Lower leg skin (tissue), 3 donors: ENCODE results near the gene C4BPB.

Experiments used
- CTCF ChIP-seq, 3 donors: fragments of 450-650 bp; IDR thresholded peaks; one replicate each; pipeline ENCODE4 v1.5.1; 2016; ENCODE audit warnings: antibody characterized with exemption in 3 of 3, mild to moderate bottlenecking in 3 of 3, moderate library complexity in 2 of 3
- POLR2A ChIP-seq, 2 donors: fragments of 450-650 bp; IDR thresholded peaks; one replicate each; pipeline ENCODE4 v1.6.1; 2016 to 2017; ENCODE audit warnings: antibody characterized with exemption in 2 of 2, mild to moderate bottlenecking in 1 of 2, moderate library complexity in 1 of 2

DNA sequence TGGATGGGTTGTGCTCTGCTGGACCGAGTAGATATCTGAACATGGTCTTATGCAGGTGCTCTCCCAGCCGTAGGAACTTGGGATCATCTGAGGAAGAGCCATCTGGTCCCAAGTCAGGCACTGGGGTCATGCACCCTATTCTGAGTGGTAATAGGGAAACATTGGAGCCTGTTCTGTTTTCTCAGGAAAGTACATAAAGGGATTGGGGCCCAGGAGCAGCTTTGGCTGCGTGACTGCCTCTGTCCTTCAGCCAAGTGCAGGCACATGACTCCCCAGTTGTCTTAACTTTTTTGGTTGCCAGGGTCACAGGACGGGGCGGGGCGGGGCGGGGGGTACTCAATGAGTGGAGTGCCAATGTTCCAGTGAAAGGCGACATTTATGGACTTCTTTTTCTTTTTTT, 24.1 kb upstream of the C4BPB start:
- TF ChIP-seq POLR2A (IDR thresholded peaks at IDR 0.05), result no peak
- TF ChIP-seq CTCF (IDR thresholded peaks at IDR 0.05), result no peak
